HG02981 (cell line): Measurements from ENCODE around the gene PLCXD1.
"Not testable (repeated sequence)": the region's sequence is repeated elsewhere in the genome, so short reads cannot be mapped to it uniquely, and the experiment has no call there.

Source experiments
- ATAC-seq: cut with Tn5 transposase; IDR thresholded peaks from one replicate; pipeline ENCODE4 v1.9.1; 2021; ENCODE audit warnings: mild to moderate bottlenecking, moderate library complexity; ENCODE audit not compliant: unreplicated experiment

Gene PLCXD1

DNA sequence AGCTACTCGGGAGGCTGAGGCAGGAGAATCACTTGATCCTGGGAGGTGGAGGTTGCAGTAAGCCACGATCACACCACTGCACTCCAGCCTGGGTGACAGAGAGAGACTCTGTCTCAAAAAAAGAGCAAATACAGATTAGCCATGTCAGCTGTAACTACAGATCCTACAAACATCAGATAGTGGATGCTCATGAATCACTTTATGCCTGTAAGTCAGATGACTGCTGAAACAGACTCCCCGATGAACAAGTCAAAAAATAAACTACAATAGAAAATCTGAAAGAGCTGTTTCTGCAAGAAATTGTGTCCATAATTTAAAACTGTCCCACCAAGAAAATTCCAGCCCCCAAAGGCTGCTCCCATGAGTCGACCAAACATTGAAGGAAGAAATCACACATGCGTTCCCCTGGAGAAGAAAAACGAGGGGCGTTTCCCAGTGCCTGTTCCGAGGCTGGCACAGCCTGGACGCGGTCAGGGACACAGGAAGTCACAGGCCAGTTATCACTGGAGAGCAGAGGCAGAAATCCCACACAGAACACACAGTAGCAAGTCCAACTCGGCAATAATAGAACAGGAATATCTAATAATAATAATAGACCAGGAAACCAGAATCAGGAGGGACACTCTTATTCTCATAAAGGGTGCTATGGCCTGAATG, 67.4 kb downstream of the PLCXD1 start:
- no peak for ATAC-seq

DNA sequence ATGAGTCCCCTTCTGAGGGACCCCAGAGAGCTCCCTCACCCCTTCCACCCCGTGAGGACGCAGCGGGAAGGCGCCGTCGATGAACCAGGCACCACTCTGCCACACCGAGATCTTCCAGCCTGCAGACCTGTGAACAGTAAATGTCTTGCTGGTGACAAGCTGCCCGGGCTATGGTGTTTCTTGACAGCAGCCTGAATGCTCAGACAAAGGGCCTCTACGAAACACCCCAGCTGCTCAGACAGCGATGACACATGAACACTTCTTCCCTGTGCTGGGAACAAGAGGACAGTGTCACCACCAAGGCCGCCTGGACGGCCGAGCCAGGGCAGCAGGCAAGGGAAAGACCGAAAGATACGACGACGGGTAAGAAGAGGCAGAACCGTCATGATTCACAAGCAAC, 68.0 kb downstream of the PLCXD1 start:
- ATAC-seq: no peak

DNA sequence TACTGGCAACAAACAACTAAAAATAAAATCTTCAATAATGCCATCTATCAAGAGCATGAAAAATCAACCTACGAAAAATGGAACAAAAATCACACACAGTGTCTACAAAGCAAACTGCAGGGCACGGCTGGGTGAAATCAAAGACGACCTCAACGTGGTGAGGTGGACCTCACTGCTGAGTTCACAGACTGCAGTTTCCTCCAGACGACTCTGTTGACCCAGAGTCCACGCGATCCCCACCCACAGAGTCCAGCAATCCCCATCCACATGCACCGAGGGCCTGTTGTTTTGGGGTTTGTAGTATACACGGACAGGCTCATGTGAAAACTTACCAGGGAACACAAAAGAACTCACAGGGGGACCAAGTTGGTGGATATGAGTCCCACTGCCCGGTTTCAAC, 68.5 kb downstream of the PLCXD1 start:
- ATAC-seq: no peak

DNA sequence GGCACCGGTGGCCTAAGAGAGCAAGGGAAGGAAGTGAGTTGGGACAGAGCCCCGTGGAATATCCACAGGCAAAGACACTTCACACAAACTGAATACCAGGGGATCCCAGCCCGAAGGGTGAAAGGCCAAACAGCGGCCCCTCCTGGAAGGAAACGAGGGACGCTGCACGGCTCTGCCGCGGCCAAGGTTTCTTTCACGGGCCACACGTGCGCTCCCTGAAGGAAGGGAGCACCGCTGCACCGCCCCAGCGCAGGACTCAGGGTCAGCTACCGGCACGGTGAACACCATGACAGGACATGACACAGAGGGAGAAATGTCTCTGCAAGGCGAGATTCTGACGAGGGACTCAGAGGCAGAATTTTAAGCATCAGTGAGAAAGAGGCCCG, 69.0 kb downstream of the PLCXD1 start:
- ATAC-seq: no peak

DNA sequence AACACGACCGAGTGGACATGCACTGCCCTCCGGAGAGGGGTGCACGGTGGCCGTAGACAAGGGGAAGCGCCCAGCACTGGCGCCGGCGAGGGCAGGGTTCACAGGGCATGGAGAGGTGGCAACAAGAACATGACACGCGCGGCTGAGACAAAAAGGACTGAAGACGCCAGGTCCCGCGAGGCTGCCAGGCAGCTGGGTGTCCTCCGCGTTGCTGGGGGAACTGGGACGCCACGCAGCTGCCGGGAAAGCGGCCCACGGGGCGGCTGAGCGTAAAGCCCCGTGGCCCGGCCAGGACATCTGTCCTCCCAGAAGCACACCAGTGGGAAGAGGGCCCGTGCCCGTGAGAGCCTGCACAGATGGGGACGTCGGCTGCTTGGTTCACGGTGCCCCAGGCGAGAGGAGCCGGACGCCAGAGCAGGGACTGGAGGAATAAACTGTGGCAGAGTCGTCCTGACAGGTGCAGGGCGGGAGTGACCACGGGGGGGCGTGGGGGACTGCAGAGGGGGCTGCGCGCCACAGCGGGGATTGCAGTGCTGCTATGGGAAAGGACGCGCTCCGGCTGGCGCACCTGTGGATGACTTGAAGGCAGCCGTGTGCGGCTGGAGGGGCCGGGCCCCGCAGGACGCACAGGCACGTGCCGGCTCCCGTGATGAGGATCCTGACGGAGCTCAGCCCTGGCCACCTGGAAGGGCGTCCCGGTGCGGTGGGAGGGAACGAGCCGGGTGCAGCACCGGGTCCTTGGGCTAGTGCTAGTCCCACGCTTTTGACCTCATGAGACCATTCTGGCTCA, 69.5 kb downstream of the PLCXD1 start:
- no peak for ATAC-seq

DNA sequence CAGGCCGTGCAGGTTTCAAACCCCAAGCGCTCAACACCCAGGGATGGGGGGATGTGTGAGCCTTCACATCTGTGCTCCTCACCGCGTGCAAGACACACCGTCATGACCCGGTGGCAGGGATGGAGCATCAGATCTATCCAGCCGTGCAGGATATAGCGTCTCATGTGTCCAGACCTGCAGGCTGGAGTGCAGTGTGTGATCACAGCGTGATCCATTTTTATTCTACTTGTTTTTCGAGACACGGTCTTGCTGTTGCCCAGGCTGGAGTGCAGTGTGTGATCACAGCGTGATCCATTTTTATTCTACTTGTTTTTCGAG, 70.1 kb downstream of the PLCXD1 start:
- ATAC-seq: not testable (repeated sequence)

DNA sequence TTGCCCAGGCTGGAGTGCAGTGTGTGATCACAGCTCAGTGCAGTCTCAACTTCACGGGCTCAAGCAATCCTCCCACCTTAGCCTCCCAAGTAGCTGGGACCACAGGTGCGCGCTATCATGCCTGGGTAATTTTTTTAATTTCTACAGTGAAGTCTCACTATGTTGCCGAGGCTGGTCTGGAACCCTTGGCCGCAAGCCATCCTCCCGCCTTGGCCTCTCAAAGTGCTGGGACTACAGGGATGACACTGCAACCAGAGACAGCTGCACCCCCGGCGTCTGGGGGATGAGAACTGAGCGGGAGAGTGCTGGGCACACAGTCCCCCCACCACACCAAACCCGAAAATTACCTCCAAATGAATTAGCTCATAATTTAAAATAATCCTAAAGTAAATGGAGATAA, 70.6 kb downstream of the PLCXD1 start:
- no peak for ATAC-seq

DNA sequence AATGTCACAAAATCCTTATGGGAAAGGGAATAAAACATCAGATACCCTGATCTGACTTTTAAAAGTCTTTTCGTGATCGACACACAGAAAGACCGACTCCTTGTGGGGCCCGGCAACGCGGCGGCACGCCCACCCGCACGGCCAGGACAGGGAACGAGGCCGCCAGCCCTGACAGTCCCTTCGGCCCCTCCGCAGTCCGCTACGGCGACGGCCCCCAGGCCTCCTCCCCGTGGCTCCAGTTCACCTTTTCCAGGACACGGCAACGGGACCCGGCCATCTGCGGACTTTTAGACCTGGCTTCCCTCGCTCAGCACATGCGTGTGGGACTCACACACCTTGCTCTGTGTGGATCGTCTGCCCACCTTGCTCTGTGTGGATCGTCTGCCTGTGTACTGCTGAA, 71.0 kb downstream of the PLCXD1 start:
- ATAC-seq: no peak

DNA sequence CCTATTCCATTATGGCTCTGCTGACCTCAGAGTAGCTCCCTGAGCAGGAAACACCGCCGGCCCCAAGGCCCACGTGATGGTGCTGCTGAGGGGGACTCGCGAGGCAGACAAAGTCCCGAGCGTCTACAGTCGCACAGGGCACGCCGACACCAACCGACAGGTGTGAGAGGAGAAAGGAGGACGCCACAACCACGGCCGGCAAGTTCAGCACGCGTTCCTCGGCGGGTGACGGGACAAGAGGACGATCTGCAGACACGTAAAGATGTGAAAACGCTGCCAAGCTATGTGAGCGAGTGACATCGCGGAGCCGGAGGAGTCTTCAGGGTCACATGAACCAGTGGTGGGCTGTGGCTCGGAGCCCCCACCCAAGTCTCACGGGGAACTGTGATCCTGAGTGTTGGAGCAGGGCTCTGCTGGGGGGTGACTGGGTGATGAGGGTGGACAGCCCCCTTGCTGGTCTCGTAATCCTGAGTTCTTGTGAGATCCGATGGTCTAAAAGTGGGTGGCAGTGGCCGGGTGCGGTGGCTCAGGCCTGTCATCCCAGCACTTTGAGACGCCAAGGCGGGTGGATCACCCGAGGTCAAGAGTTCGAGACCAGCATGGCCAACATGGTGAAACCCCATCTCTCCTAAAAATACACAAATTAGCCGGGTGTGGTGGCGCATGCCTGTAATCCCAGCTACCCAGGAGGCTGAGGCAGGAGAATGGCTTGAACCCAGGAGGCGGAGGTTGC, 71.6 kb downstream of the PLCXD1 start:
- no peak for ATAC-seq
